HG02852 (cell line): ENCODE results near the gene ZNF827.
A peak's percentile ranks its signal among the peaks of the same experiment; 100 is the strongest.

Experiments
- ATAC-seq: cut with Tn5 transposase; IDR thresholded peaks from one replicate; pipeline ENCODE4 v1.9.1; 2021; ENCODE audit warnings: mild to moderate bottlenecking, moderate library complexity; ENCODE audit not compliant: unreplicated experiment

ZNF827 gene

GRCh38 chr4:145769450-145770037 lies 169.1 kb downstream of the ZNF827 start:
- ATAC-seq: no peak

- no peak for ATAC-seq
Observed at GRCh38 chr4:145766273-145766672, 172.3 kb downstream of the ZNF827 start.

- ATAC-seq: no peak
Observed at GRCh38 chr4:145763399-145763798, 175.2 kb downstream of the ZNF827 start.

GRCh38 chr4:145762719-145763118 lies 175.9 kb downstream of the ZNF827 start:
- ATAC-seq: no peak

- no peak for ATAC-seq
Observed at GRCh38 chr4:145760961-145761929, 177.4 kb downstream of the ZNF827 start.

GRCh38 chr4:145760176-145760575 lies 178.4 kb downstream of the ZNF827 start:
- ATAC-seq: no peak

- ATAC-seq: no peak
Observed at GRCh38 chr4:145757188-145757587, 181.4 kb downstream of the ZNF827 start.

GRCh38 chr4:145756244-145756643 lies 182.4 kb downstream of the ZNF827 start:
- ATAC-seq: no peak

- no peak for ATAC-seq
Observed at GRCh38 chr4:145755802-145756201, 182.8 kb downstream of the ZNF827 start.

GRCh38 chr4:145743641-145744040 lies 195.0 kb downstream of the ZNF827 start:
- no peak for ATAC-seq

GRCh38 chr4:145740806-145741205 lies 197.8 kb downstream of the ZNF827 start:
- ATAC-seq: no peak

- ATAC-seq: no peak
Observed at GRCh38 chr4:145739845-145740244, 198.8 kb downstream of the ZNF827 start.

- ATAC-seq: no peak
Observed at GRCh38 chr4:145736241-145736831, 202.3 kb downstream of the ZNF827 start.

- no peak for ATAC-seq
Observed at GRCh38 chr4:145735827-145736226, 202.8 kb downstream of the ZNF827 start.

GRCh38 chr4:145735347-145735675 lies 203.3 kb downstream of the ZNF827 start:
- ATAC-seq: no peak

GRCh38 chr4:145734576-145735346 lies 203.9 kb downstream of the ZNF827 start:
- ATAC-seq: peak; percentile 38

GRCh38 chr4:145734031-145734430 lies 204.6 kb downstream of the ZNF827 start:
- ATAC-seq: no peak

GRCh38 chr4:145732895-145733880 lies 205.4 kb downstream of the ZNF827 start:
- peak; percentile 90 for ATAC-seq

GRCh38 chr4:145732001-145732815 lies 206.4 kb downstream of the ZNF827 start:
- no peak for ATAC-seq
